Tracheal epithelial cell (primary cell): ENCODE results near the gene TFDP2. TPM values are rescaled to one million over a fixed set of nuclear protein-coding genes. Genes with fewer than 3 reads are reported as not detected.

Experiments used
- total RNA-seq: library from RNA; depleted of rRNA; stranded (reverse); fragments of >200 nt; gene quantifications from 2 replicates; pipeline ENCODE4 v1.2.1, GENCODE V29; 2014

The TFDP2 gene, protein sequence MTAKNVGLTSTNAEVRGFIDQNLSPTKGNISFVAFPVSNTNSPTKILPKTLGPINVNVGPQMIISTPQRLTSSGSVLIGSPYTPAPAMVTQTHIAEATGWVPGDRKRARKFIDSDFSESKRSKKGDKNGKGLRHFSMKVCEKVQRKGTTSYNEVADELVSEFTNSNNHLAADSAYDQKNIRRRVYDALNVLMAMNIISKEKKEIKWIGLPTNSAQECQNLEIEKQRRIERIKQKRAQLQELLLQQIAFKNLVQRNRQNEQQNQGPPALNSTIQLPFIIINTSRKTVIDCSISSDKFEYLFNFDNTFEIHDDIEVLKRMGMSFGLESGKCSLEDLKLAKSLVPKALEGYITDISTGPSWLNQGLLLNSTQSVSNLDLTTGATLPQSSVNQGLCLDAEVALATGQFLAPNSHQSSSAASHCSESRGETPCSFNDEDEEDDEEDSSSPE
- 33.7 and 39.8 TPM in 2 replicates for total RNA-seq

GRCh38 chr3:142148792-142149672 lies at the start of gene TFDP2:
TSS of gene TFDP2 (minus strand) at chr3:142149544. CDS start at chr3:142101749, 47,795 bp downstream.

Other genes starting within 250 kb of the TFDP2 start
- gene GK5, start 76.0 kb upstream of the TFDP2 start, total RNA-seq, result 7.5 and 9.6 TPM in 2 replicates